GM12892 (cell line): ENCODE measurements around the gene PIK3R6.

Experiments used
- POLR2AphosphoS5 ChIP-seq: IDR thresholded peaks from 2 replicates; pipeline ENCODE4 v1.6.1; 2011; ENCODE audit warnings: low read depth, low read length, control low read depth
- TAF1 ChIP-seq: IDR thresholded peaks from 2 replicates; pipeline ENCODE4 v1.6.1; 2011; ENCODE audit warnings: low read depth, mild to moderate bottlenecking, control low read depth, low read length, borderline replicate concordance

- TF ChIP-seq TAF1 = no peak
- TF ChIP-seq POLR2AphosphoS5 = no peak
Measured at GRCh38 chr17:8879410-8879809, 11.9 kb upstream of the PIK3R6 start.
